ENCODE data around the gene KBTBD4. TPM values are rescaled to one million over a fixed set of nuclear protein-coding genes. Genes with fewer than 3 reads are reported as not detected.

Gene KBTBD4
- total and polyA plus RNA-seq, 2 of the 13 experiments (the other 11 are each of a cell fraction or from before 2014, with no cell fraction given): 8.5 to 12.8 TPM

DNA sequence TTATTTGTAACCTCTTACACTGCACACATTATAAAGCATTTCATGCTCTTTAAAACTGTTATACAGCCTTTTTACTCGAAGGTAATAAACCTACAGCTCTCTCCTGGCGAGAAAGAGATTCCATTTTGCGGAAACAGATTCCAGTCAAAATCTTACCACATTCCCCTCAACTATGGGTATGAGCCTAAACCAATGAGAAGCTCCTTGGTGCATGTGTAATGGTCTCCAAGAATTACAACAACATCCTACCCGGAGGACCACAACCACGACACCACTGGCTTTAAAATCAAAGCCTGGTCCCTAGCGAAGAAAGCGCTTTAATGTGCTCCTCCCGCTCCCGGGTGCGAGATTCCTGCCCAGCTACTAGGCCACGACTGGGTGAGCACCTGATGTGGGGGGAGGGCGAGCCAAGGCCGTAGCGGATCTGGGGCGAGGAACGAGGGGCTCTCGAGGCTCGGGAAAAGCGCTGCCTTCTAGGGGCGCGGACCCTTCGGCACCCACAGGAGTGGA is 26.7 kb downstream of the KBTBD4 start (continued):
- TF ChIP-seq NFE2 (CRISPR knock-in tag; IDR thresholded peaks at IDR 0.05) (no peak), TGIF2 (CRISPR knock-in tag; IDR thresholded peaks at IDR 0.05) (no peak), PRPF4 (IDR thresholded peaks at IDR 0.05; ENCODE audit: low read depth, low read length, poor library complexity, severe bottlenecking) (no peak), ARID5B (CRISPR knock-in tag; IDR thresholded peaks at IDR 0.05) (0 out of 2 replicates have a peak, but pooled peaks have one; percentile 25), GATA4 (IDR thresholded peaks at IDR 0.05; ENCODE audit: borderline replicate concordance, low read depth) (no peak), LBX2 (CRISPR knock-in tag; IDR thresholded peaks at IDR 0.05; ENCODE audit: borderline replicate concordance) (no peak), HDAC2 (CRISPR knock-in tag; IDR thresholded peaks at IDR 0.05) (0 out of 2 replicates have a peak, but pooled peaks have one; percentile 52), GABPA (IDR thresholded peaks at IDR 0.05; ENCODE audit: low read depth, low read length) (no peak), GABPA (CRISPR knock-in tag; IDR thresholded peaks at IDR 0.05; ENCODE audit: low read depth) (0 out of 2 replicates have a peak, but pooled peaks have one; percentile 7), ZNF263 (CRISPR knock-in tag; IDR thresholded peaks at IDR 0.05) (no peak)
- TF ChIP-seq, protein P1, sequence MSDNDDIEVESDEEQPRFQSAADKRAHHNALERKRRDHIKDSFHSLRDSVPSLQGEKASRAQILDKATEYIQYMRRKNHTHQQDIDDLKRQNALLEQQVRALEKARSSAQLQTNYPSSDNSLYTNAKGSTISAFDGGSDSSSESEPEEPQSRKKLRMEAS (IDR thresholded peaks at IDR 0.05): no peak
- TF ChIP-seq, protein P2, sequence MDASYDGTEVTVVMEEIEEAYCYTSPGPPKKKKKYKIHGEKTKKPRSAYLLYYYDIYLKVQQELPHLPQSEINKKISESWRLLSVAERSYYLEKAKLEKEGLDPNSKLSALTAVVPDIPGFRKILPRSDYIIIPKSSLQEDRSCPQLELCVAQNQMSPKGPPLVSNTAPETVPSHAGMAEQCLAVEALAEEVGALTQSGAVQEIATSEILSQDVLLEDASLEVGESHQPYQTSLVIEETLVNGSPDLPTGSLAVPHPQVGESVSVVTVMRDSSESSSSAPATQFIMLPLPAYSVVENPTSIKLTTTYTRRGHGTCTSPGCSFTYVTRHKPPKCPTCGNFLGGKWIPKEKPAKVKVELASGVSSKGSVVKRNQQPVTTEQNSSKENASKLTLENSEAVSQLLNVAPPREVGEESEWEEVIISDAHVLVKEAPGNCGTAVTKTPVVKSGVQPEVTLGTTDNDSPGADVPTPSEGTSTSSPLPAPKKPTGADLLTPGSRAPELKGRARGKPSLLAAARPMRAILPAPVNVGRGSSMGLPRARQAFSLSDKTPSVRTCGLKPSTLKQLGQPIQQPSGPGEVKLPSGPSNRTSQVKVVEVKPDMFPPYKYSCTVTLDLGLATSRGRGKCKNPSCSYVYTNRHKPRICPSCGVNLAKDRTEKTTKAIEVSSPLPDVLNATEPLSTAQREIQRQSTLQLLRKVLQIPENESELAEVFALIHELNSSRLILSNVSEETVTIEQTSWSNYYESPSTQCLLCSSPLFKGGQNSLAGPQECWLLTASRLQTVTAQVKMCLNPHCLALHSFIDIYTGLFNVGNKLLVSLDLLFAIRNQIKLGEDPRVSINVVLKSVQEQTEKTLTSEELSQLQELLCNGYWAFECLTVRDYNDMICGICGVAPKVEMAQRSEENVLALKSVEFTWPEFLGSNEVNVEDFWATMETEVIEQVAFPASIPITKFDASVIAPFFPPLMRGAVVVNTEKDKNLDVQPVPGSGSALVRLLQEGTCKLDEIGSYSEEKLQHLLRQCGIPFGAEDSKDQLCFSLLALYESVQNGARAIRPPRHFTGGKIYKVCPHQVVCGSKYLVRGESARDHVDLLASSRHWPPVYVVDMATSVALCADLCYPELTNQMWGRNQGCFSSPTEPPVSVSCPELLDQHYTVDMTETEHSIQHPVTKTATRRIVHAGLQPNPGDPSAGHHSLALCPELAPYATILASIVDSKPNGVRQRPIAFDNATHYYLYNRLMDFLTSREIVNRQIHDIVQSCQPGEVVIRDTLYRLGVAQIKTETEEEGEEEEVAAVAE (CRISPR knock-in tag; IDR thresholded peaks at IDR 0.05; ENCODE audit: borderline replicate concordance): no peak
- TF ChIP-seq, protein P3, sequence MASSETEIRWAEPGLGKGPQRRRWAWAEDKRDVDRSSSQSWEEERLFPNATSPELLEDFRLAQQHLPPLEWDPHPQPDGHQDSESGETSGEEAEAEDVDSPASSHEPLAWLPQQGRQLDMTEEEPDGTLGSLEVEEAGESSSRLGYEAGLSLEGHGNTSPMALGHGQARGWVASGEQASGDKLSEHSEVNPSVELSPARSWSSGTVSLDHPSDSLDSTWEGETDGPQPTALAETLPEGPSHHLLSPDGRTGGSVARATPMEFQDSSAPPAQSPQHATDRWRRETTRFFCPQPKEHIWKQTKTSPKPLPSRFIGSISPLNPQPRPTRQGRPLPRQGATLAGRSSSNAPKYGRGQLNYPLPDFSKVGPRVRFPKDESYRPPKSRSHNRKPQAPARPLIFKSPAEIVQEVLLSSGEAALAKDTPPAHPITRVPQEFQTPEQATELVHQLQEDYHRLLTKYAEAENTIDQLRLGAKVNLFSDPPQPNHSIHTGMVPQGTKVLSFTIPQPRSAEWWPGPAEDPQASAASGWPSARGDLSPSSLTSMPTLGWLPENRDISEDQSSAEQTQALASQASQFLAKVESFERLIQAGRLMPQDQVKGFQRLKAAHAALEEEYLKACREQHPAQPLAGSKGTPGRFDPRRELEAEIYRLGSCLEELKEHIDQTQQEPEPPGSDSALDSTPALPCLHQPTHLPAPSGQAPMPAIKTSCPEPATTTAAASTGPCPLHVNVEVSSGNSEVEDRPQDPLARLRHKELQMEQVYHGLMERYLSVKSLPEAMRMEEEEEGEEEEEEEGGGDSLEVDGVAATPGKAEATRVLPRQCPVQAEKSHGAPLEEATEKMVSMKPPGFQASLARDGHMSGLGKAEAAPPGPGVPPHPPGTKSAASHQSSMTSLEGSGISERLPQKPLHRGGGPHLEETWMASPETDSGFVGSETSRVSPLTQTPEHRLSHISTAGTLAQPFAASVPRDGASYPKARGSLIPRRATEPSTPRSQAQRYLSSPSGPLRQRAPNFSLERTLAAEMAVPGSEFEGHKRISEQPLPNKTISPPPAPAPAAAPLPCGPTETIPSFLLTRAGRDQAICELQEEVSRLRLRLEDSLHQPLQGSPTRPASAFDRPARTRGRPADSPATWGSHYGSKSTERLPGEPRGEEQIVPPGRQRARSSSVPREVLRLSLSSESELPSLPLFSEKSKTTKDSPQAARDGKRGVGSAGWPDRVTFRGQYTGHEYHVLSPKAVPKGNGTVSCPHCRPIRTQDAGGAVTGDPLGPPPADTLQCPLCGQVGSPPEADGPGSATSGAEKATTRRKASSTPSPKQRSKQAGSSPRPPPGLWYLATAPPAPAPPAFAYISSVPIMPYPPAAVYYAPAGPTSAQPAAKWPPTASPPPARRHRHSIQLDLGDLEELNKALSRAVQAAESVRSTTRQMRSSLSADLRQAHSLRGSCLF (CRISPR knock-in tag; IDR thresholded peaks at IDR 0.05; ENCODE audit: borderline replicate concordance): peak; percentile 52; the same call in 1 of the 2 replicates
